Activated T-helper 2 cell treated with anti-CD3 and anti-CD28 coated beads, Interferon-gamma antibody, Interleukin-2, Interleukin-4, amounts not matched to agents 10 μg/mL and 5 μg/mL and 100 μg/mL, durations not matched to agents 14 hours and 24 hours and 36 hours (primary cell): Measurements from ENCODE around the gene DPPA4. TPM values are rescaled to one million over a fixed set of nuclear protein-coding genes. Genes with fewer than 3 reads are reported as not detected.

Experiments used
- DNase-seq: peaks from one replicate; pipeline ENCODE4 v3.0.0; 2021; ENCODE audit warnings: low spot score
- H3K27ac Mint-ChIP-seq: one replicate; pipeline ENCODE4 v1.8.0; 2021; ENCODE audit warnings: mixed read lengths
- H3K27me3 Mint-ChIP-seq: one replicate; pipeline ENCODE4 v1.8.0; 2021; ENCODE audit warnings: low read depth, mixed read lengths
- H3K36me3 Mint-ChIP-seq: one replicate; pipeline ENCODE4 v1.8.0; 2021; ENCODE audit warnings: low read depth, mixed read lengths
- H3K4me1 Mint-ChIP-seq: one replicate; pipeline ENCODE4 v1.8.0; 2021; ENCODE audit warnings: low read depth, mixed read lengths
- H3K4me3 Mint-ChIP-seq: one replicate; pipeline ENCODE4 v1.8.0; 2021; ENCODE audit warnings: low read depth, mild to moderate bottlenecking, moderate library complexity, mixed read lengths
- H3K9me3 Mint-ChIP-seq: one replicate; pipeline ENCODE4 v1.8.0; 2021; ENCODE audit warnings: mixed read lengths
- intact Hi-C: fragments of 100-400 bp; cut with micrococcal nuclease; formaldehyde crosslinking; loops from one replicate; pipeline ENCODE4 v1.15.1; 2023
- total RNA-seq: library from RNA; stranded (reverse); gene quantifications from 2 replicates; pipeline ENCODE4 v1.2.3, GENCODE V29; 2022

Gene DPPA4
- total RNA-seq, 1 donor from 2014 or later = not detected

GRCh38 chr3:109330405-109330804, 6.9 kb downstream of the DPPA4 start:
- Mint-ChIP-seq H3K27ac (no peak overlapping the region), H3K36me3 (no peaks in the 10 kb centered on the region)
- intact Hi-C loops = no loop called here

GRCh38 chr3:109328202-109328601, 9.1 kb downstream of the DPPA4 start:
- intact Hi-C loops = no loop called here
- DNase-seq = no peak
- Mint-ChIP-seq H3K36me3 (no peaks in the 10 kb centered on the region), H3K4me1 (no peaks in the 10 kb centered on the region), H3K27ac (no peak overlapping the region), H3K27me3 (no peaks in the 10 kb centered on the region), H3K4me3 (no peak overlapping the region), H3K9me3 (no peaks in the 10 kb centered on the region)

More at GRCh38 chr3:109330405-109330804, 6.9 kb downstream of the DPPA4 start:
- DNase-seq = no peak
- Mint-ChIP-seq H3K4me3 (no peak overlapping the region), H3K9me3 (no peaks in the 10 kb centered on the region), H3K4me1 (no peaks in the 10 kb centered on the region), H3K27me3 (peaks cover 15% of the 10 kb centered on the region)

- no peaks in the 10 kb centered on the region for H3K36me3 Mint-ChIP-seq
- H3K27me3 Mint-ChIP-seq = no peaks in the 10 kb centered on the region
- H3K4me3 Mint-ChIP-seq = no peak overlapping the region
- H3K9me3 Mint-ChIP-seq = no peaks in the 10 kb centered on the region
- intact Hi-C loops = no loop called here
- no peaks in the 10 kb centered on the region for H3K4me1 Mint-ChIP-seq
- no peak overlapping the region for H3K27ac Mint-ChIP-seq
- DNase-seq = no peak
These were observed 11.7 kb downstream of the DPPA4 start for GRCh38 chr3:109325657-109326056.

- Mint-ChIP-seq H3K27ac (no peak overlapping the region), H3K36me3 (no peaks in the 10 kb centered on the region), H3K9me3 (no peaks in the 10 kb centered on the region), H3K4me3 (no peak overlapping the region), H3K27me3 (no peaks in the 10 kb centered on the region), H3K4me1 (no peaks in the 10 kb centered on the region)
- no peak for DNase-seq
- intact Hi-C loops = no loop called here
These were observed 12.2 kb downstream of the DPPA4 start for GRCh38 chr3:109325109-109325508.

GRCh38 chr3:109316162-109316730, 21.1 kb downstream of the DPPA4 start, which contains the start of gene DPPA2:
DPPA2 (minus strand) TSS chr3:109316517; CDS start chr3:109314542, 1,975 bp downstream.
- H3K36me3 Mint-ChIP-seq = no peaks in the 10 kb centered on the region
- no peaks in the 10 kb centered on the region for H3K4me1 Mint-ChIP-seq
- no peaks in the 10 kb centered on the region for H3K27me3 Mint-ChIP-seq
- DNase-seq = no peak
- no peak within 1 kb of the TSS for H3K27ac Mint-ChIP-seq
- no peaks in the 10 kb centered on the region for H3K9me3 Mint-ChIP-seq
- intact Hi-C loops = no loop called here
- H3K4me3 Mint-ChIP-seq = no peak within 1 kb of the TSS

GRCh38 chr3:109313061-109313460, 24.3 kb downstream of the DPPA4 start:
- no peak for DNase-seq
- Mint-ChIP-seq H3K27ac (no peak overlapping the region), H3K36me3 (no peaks in the 10 kb centered on the region), H3K9me3 (peaks cover 4% of the 10 kb centered on the region), H3K4me3 (no peak overlapping the region), H3K4me1 (no peaks in the 10 kb centered on the region), H3K27me3 (no peaks in the 10 kb centered on the region)
- intact Hi-C loops = no loop called here

GRCh38 chr3:109297496-109297895, 39.9 kb downstream of the DPPA4 start:
- no peaks in the 10 kb centered on the region for H3K4me1 Mint-ChIP-seq
- DNase-seq = no peak
- H3K27me3 Mint-ChIP-seq = no peaks in the 10 kb centered on the region
- no peaks in the 10 kb centered on the region for H3K9me3 Mint-ChIP-seq
- intact Hi-C loops = no loop called here
- H3K4me3 Mint-ChIP-seq = no peak overlapping the region
- H3K27ac Mint-ChIP-seq = no peak overlapping the region
- no peaks in the 10 kb centered on the region for H3K36me3 Mint-ChIP-seq

- Mint-ChIP-seq H3K36me3 (no peaks in the 10 kb centered on the region), H3K4me3 (no peak overlapping the region), H3K4me1 (no peaks in the 10 kb centered on the region), H3K27ac (no peak overlapping the region), H3K27me3 (no peaks in the 10 kb centered on the region), H3K9me3 (no peaks in the 10 kb centered on the region)
- intact Hi-C loops = no loop called here
- no peak for DNase-seq
These were observed 53.3 kb downstream of the DPPA4 start for GRCh38 chr3:109284071-109284470.

GRCh38 chr3:109278546-109278945, 58.8 kb downstream of the DPPA4 start:
- H3K9me3 Mint-ChIP-seq = no peaks in the 10 kb centered on the region
- no peaks in the 10 kb centered on the region for H3K36me3 Mint-ChIP-seq
- no peak overlapping the region for H3K27ac Mint-ChIP-seq
- H3K4me3 Mint-ChIP-seq = no peak overlapping the region
- DNase-seq = no peak
- intact Hi-C loops = no loop called here
- no peaks in the 10 kb centered on the region for H3K4me1 Mint-ChIP-seq
- no peaks in the 10 kb centered on the region for H3K27me3 Mint-ChIP-seq

- Mint-ChIP-seq H3K27me3 (no peaks in the 10 kb centered on the region), H3K4me3 (no peak overlapping the region), H3K9me3 (no peaks in the 10 kb centered on the region), H3K27ac (no peak overlapping the region), H3K36me3 (no peaks in the 10 kb centered on the region), H3K4me1 (no peaks in the 10 kb centered on the region)
- intact Hi-C loops = no loop called here
- no peak for DNase-seq
These were observed 59.2 kb downstream of the DPPA4 start for GRCh38 chr3:109278141-109278540.

Other genes starting within 250 kb of the DPPA4 start
- gene MORC1, start 219.4 kb downstream of the DPPA4 start, total RNA-seq = not detected in 2 replicates
- gene C3orf85, start 200.8 kb downstream of the DPPA4 start, total RNA-seq = not detected in 2 replicates
- gene DPPA2, start 21.0 kb downstream of the DPPA4 start, total RNA-seq = not detected in 2 replicates